ENCODE results near the gene SLC5A7. TPM values are rescaled to one million over a fixed set of nuclear protein-coding genes. Genes with fewer than 3 reads are reported as not detected.

Gene SLC5A7
- total RNA-seq (2022): not detected in 2 replicates
- not detected for Bru-seq, nascent RNA
- not detected for BruChase-seq, experiment 1, labeled RNA remaining after a 2-hour chase
- BruChase-seq, experiment 2, labeled RNA remaining after a 6-hour chase: not detected
- long read RNA-seq: 0 reads

GRCh38 chr2:107986278-107987217 lies at the start of gene SLC5A7:
Gene SLC5A7, plus strand, starts transcription at chr2:107986524. Its CDS starts 1,632 bp downstream, at chr2:107988156.
- ChIA-PET CTCF (no interaction called here), POLR2A (no interaction called here)
- Mint-ChIP-seq H3K4me1 (ENCODE audit: low read depth, unreplicated experiment) (no peaks in the 10 kb centered on the region), H3K27me3 (ENCODE audit: insufficient read depth, unreplicated experiment) (peaks cover 7% of the 10 kb centered on the region), H3K27ac (ENCODE audit: unreplicated experiment) (no peak within 1 kb of the TSS), H3K36me3 (ENCODE audit: insufficient read depth, unreplicated experiment) (no peaks in the 10 kb centered on the region), H3K9me3 (ENCODE audit: unreplicated experiment) (no peaks in the 10 kb centered on the region), H3K4me3 (ENCODE audit: unreplicated experiment) (no peak within 1 kb of the TSS)
- H3K27me3 ChIP-seq (replicated peaks; ENCODE audit: control insufficient read depth, insufficient read depth, low read length): no peaks in the 10 kb centered on the region
- DNase-seq: no peak
- TF ChIP-seq CTCF (IDR thresholded peaks at IDR 0.05; ENCODE audit: insufficient read depth in 1 of 2, low read depth in 1 of 2, low read length in 1 of 2, severe bottlenecking in 1 of 2, unreplicated experiment in 1 of 2): no peak
- BruUV-seq (replicated peaks): no TSS peak
- H3K36me3 ChIP-seq (ENCODE audit: control insufficient read depth, insufficient read depth, low read length): no peaks in the 10 kb centered on the region
- intact Hi-C loops (cut with micrococcal nuclease; ENCODE audit: unreplicated experiment): no loop called here
- no peaks in the 10 kb centered on the region for H3K9me3 ChIP-seq
- no peak within 1 kb of the TSS for H3K4me3 ChIP-seq (ENCODE audit: low read depth, low read length)
- H3K4me1 ChIP-seq: no peaks in the 10 kb centered on the region

DNA sequence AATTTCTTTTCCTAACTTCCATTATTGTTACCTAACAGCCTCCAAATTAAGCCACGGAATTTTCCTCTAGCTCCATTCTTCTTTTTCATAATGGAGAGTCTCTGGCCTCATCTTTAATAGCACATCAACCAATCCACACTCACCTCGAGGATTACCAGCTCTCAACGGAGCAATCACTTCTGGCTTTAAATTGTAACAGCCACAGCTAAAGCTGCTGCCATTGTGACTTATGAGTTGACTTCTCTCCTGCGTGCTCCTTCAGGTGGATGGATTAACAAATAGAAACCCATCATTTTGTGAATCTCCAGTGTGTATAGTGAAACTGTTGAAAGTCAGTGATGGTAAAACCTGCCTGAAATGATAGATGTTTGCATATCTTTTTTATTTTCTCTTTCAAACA lies 24.9 kb upstream of the SLC5A7 start:
- H3K4me3 ChIP-seq (ENCODE audit: low read depth, low read length): no peak overlapping the region
- H3K27me3 ChIP-seq (replicated peaks; ENCODE audit: control insufficient read depth, insufficient read depth, low read length): no peaks in the 10 kb centered on the region
- H3K4me1 ChIP-seq: no peaks in the 10 kb centered on the region
- no peaks in the 10 kb centered on the region for H3K4me1 Mint-ChIP-seq (ENCODE audit: low read depth, unreplicated experiment)
- no peak for DNase-seq
- no peak overlapping the region for H3K27ac Mint-ChIP-seq (ENCODE audit: unreplicated experiment)
- ChIA-PET POLR2A (no interaction called here), CTCF (no interaction called here)
- TF ChIP-seq CTCF (IDR thresholded peaks at IDR 0.05; ENCODE audit: insufficient read depth in 1 of 2, low read depth in 1 of 2, low read length in 1 of 2, severe bottlenecking in 1 of 2, unreplicated experiment in 1 of 2): no peak
- BruUV-seq (replicated peaks): no TSS peak
- no peaks in the 10 kb centered on the region for H3K9me3 Mint-ChIP-seq (ENCODE audit: unreplicated experiment)
- peaks cover 2% of the 10 kb centered on the region for H3K27me3 Mint-ChIP-seq (ENCODE audit: insufficient read depth, unreplicated experiment)
- intact Hi-C loops (cut with micrococcal nuclease; ENCODE audit: unreplicated experiment): no loop called here
- H3K9me3 ChIP-seq: no peaks in the 10 kb centered on the region
- H3K4me3 Mint-ChIP-seq (ENCODE audit: unreplicated experiment): no peak overlapping the region
- no peaks in the 10 kb centered on the region for H3K36me3 Mint-ChIP-seq (ENCODE audit: insufficient read depth, unreplicated experiment)
- H3K36me3 ChIP-seq (ENCODE audit: control insufficient read depth, insufficient read depth, low read length): no peaks in the 10 kb centered on the region

- no peaks in the 10 kb centered on the region for H3K9me3 Mint-ChIP-seq (ENCODE audit: unreplicated experiment)
- no peaks in the 10 kb centered on the region for H3K9me3 ChIP-seq
- H3K36me3 Mint-ChIP-seq (ENCODE audit: insufficient read depth, unreplicated experiment): no peaks in the 10 kb centered on the region
- H3K27ac Mint-ChIP-seq (ENCODE audit: unreplicated experiment): no peak overlapping the region
- H3K4me1 Mint-ChIP-seq (ENCODE audit: low read depth, unreplicated experiment): no peaks in the 10 kb centered on the region
- no peaks in the 10 kb centered on the region for H3K4me1 ChIP-seq
- H3K36me3 ChIP-seq (ENCODE audit: control insufficient read depth, insufficient read depth, low read length): no peaks in the 10 kb centered on the region
- ChIA-PET CTCF (no interaction called here), POLR2A (no interaction called here)
- no peak overlapping the region for H3K4me3 Mint-ChIP-seq (ENCODE audit: unreplicated experiment)
- no TSS peak for BruUV-seq (replicated peaks)
- no peak for TF ChIP-seq CTCF (IDR thresholded peaks at IDR 0.05; ENCODE audit: insufficient read depth in 1 of 2, low read depth in 1 of 2, low read length in 1 of 2, severe bottlenecking in 1 of 2, unreplicated experiment in 1 of 2)
- H3K27me3 Mint-ChIP-seq (ENCODE audit: insufficient read depth, unreplicated experiment): peaks cover 2% of the 10 kb centered on the region
- intact Hi-C loops (cut with micrococcal nuclease; ENCODE audit: unreplicated experiment): no loop called here
- H3K27me3 ChIP-seq (replicated peaks; ENCODE audit: control insufficient read depth, insufficient read depth, low read length): no peaks in the 10 kb centered on the region
- no peak overlapping the region for H3K4me3 ChIP-seq (ENCODE audit: low read depth, low read length)
- no peak for DNase-seq
Observed at GRCh38 chr2:107964185-107964584, 22.1 kb upstream of the SLC5A7 start.
